HUES48 (cell line): ENCODE data around the gene MTX1.
"Not testable (repeated sequence)": the region's sequence is repeated elsewhere in the genome, so short reads cannot be mapped to it uniquely, and the experiment has no call there.

Experiments
- H3K27ac ChIP-seq: one replicate; pipeline ENCODE4 v1.7.0; 2013; ENCODE audit warnings: low read depth, low read length, inconsistent platforms
- H3K27me3 ChIP-seq: 2 replicates; pipeline ENCODE4 v1.6.1; 2013; ENCODE audit warnings: mild to moderate bottlenecking, low read length; ENCODE audit not compliant: control insufficient read depth, insufficient read depth
- H3K36me3 ChIP-seq: 2 replicates; pipeline ENCODE4 v1.6.1; 2013; ENCODE audit warnings: low read length; ENCODE audit not compliant: control insufficient read depth, insufficient read depth
- H3K4me1 ChIP-seq: 2 replicates; pipeline ENCODE4 v1.6.1; 2013; ENCODE audit warnings: mild to moderate bottlenecking, low read length; ENCODE audit not compliant: control insufficient read depth, insufficient read depth
- H3K4me3 ChIP-seq: 2 replicates; pipeline ENCODE4 v1.5.1; 2013; ENCODE audit warnings: mild to moderate bottlenecking, low read depth, low read length
- H3K9ac ChIP-seq: 2 replicates; pipeline ENCODE4 v1.6.1; 2013; ENCODE audit warnings: mild to moderate bottlenecking, low read depth, low read length, moderate library complexity
- H3K9me3 ChIP-seq: 2 replicates; pipeline ENCODE4 v1.6.1; 2013; ENCODE audit warnings: low read length; ENCODE audit not compliant: control insufficient read depth, insufficient read depth

The MTX1 gene

DNA sequence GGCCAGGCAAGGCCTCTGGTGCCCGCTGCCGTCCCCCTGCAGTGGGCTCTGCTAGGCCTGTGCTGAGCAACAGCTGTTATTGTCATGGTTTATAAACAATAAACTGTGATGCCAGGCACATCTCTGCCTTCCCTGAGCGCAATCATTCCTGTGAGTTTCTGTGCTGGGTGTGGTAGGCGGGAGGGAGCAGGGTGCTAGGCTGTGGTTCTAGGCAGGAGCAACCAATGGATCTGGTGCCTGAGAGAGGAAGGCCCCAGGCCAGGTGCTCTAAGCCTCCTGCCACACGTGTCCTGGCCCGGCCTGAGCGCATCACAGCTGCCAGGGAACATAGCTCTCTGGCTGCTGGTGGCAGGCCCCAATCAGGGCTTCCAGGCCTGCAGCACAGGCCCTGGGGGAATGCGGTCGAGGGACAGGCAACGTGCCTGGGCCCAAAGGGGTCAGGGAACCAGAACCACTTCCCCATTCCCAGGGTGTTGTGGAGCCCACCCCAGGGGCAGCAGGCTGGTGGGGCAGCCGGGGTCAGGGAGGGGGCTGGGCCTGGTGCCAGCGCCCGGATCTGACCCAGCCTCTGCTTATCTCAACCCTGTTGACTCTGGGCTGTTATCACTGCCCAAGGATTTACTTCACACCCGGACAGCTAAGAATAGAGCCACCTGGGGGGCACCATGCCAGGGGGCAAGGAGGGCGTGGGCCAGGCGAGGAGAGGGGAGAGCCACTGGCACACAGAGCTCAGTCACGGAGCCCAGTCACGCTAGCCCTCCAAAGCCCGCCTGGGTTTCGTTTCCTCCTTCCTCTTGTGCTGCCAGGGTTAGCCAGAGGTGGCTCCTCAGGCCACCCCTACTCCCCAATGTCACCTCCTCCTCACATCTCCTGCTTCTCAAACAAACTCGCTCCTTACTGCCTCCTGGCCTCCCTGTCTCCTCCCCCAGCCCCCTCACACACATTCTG, 23.4 kb upstream of the MTX1 start:
- Histone ChIP-seq H3K36me3 (peaks cover 24% of the 10 kb centered on the region), H3K27me3 (no peaks in the 10 kb centered on the region), H3K9ac (no peak overlapping the region), H3K9me3 (no peaks in the 10 kb centered on the region), H3K4me1 (peaks cover 14% of the 10 kb centered on the region), H3K4me3 (no peak overlapping the region), H3K27ac (no peak overlapping the region)

DNA sequence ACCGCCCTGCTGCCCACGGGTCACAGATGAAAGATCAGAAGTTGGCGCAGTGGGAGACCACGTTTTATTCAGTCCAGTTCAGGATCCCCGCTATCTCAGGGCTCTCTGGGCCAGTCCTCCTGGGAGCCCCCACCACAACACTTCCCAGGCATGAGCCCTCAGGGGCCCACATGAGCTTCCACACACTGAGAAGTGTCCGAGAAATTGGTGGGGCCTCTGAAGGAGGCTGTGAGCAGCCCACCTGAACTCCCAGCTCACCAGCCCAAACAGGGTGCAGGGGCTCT, 22.8 kb upstream of the MTX1 start:
- peaks cover 23% of the 10 kb centered on the region for H3K36me3 ChIP-seq
- no peak overlapping the region for H3K27ac ChIP-seq
- H3K9me3 ChIP-seq: no peaks in the 10 kb centered on the region
- no peak overlapping the region for H3K4me3 ChIP-seq
- H3K27me3 ChIP-seq: no peaks in the 10 kb centered on the region
- peaks cover 14% of the 10 kb centered on the region for H3K4me1 ChIP-seq
- no peak overlapping the region for H3K9ac ChIP-seq

DNA sequence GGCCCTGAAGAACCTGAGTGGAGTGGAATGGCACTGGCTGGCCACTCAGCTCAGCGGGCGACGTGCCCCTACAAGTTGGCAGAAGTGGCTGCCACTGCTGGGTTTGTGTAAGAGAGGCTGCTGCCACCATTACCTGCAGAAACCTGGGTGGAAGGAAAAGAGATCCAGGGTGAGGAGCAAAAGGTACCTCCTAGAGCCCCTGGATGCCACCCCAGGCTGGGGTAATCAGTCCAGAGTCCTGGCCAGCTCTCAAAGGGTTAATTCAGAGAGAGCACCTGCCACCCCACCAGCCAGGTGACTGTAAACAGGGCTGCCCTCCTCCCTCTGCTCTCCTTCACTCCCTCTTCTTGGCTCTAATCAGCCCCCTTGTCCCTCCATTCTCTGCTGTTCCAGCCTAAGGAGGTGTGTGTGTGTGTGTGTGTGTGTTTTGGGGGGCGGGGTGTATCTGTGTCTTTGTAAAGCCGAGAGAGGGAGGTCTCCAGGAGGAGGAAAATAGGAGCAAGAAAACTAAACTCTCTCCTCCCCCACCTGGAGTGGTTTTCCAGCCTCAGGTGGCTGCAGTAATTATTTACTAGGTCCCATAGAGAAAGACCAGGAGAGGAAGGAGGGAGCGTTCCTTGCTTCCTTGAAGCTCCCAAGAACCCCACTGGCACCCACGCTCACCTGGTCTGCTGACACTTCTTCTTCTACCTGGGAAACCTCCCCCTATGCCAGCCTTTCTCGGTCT, 22.3 kb upstream of the MTX1 start:
- H3K9me3 ChIP-seq: no peaks in the 10 kb centered on the region
- peaks cover 14% of the 10 kb centered on the region for H3K4me1 ChIP-seq
- H3K4me3 ChIP-seq: no peak overlapping the region
- H3K36me3 ChIP-seq: peaks cover 21% of the 10 kb centered on the region
- no peak overlapping the region for H3K27ac ChIP-seq
- H3K9ac ChIP-seq: no peak overlapping the region; the same call in 1 of the 2 replicates
- H3K27me3 ChIP-seq: no peaks in the 10 kb centered on the region

DNA sequence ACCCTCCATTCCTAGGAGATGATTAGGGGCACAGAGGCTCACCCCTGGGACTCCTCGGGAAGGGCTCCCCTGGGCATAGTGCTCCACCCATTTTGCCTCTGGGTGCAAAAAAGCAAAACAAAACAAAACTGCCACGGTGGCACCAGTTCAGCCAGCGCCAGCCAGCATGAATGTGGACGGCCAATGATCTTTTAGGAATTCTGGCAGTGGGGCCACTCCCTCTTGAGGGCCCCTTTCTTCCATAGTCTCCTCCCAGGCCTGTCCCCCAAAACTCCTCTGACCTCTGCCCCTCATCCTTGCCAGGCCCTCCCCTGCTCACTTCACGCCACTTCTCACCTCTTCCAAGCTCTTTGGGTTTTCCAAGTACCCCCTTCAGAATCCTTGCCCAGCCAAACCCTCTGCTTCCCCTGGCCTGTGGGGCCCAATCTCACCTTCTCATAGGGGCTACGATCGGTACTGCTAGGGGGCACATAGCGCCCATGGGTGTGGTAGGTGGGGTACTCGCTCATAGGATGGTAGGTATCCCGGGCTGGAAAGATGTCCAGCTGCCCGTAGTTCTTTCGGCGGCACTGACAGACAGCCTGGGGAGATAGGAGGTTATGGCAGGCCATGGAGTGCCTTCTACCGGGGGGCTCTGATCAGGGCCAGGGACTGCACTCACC, 21.6 kb upstream of the MTX1 start:
- peaks cover 14% of the 10 kb centered on the region; the same call in 1 of the 2 replicates for H3K36me3 ChIP-seq
- H3K9ac ChIP-seq: no peak overlapping the region
- no peak overlapping the region for H3K27ac ChIP-seq

DNA sequence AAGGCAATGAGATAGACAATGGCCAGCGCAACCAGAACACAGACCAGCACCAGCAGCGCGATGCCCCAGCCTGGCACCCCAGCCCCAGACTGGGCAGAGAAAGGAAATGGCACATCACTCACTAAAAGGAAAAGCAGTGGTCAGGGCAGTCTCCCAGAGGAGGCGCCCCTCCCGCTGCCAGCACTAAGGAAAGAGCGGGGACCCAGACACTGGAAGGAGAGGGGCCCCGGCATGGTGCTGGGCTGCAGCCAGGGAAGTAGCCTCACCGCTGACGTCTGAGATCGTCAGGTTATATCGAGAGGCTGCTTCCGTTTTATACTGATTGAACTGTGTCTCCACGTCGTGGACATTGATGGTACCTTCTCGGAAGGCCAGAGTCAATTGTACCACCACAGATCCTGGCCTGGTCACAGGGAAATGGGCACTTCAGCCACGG, 21.0 kb upstream of the MTX1 start:
- Histone ChIP-seq H3K4me3 (no peak overlapping the region), H3K27me3 (peaks cover 2% of the 10 kb centered on the region; the same call in 1 of the 2 replicates), H3K9me3 (no peaks in the 10 kb centered on the region), H3K27ac (no peak overlapping the region), H3K36me3 (peaks cover 9% of the 10 kb centered on the region; the same call in 1 of the 2 replicates), H3K4me1 (peaks cover 16% of the 10 kb centered on the region), H3K9ac (no peak overlapping the region)

More for the DNA sequence above, 21.6 kb upstream of the MTX1 start:
- Histone ChIP-seq H3K4me1 (peaks cover 14% of the 10 kb centered on the region), H3K4me3 (no peak overlapping the region), H3K27me3 (no peaks in the 10 kb centered on the region), H3K9me3 (no peaks in the 10 kb centered on the region)

DNA sequence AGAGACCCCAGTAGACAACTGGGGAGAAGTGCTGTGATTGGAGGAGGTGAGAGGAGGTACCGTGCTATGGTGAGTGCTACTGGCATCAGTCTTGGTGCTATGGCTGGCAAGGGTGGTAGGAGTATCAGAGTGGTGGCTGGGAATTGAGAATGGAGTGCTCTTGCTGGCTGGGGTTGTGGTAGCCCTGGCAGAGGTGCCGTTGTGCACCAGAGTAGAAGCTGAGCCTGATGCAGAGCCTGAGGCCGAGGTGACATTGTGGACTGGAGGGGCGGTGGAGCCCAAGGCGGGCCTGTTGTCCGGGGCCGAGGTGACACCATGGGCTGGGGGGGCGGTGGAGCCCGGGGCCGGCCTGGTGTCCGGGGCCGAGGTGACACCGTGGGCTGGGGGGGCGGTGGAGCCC, 20.2 kb upstream of the MTX1 start:
- no peak overlapping the region for H3K4me3 ChIP-seq
- H3K4me1 ChIP-seq: peaks cover 18% of the 10 kb centered on the region
- H3K36me3 ChIP-seq: 0 out of 2 replicates have a peak, but pooled peaks cover 9% of the 10 kb centered on the region
- no peak overlapping the region for H3K9ac ChIP-seq
- no peaks in the 10 kb centered on the region for H3K9me3 ChIP-seq
- H3K27ac ChIP-seq: no peak overlapping the region
- peaks cover 3% of the 10 kb centered on the region; the same call in 1 of the 2 replicates for H3K27me3 ChIP-seq

DNA sequence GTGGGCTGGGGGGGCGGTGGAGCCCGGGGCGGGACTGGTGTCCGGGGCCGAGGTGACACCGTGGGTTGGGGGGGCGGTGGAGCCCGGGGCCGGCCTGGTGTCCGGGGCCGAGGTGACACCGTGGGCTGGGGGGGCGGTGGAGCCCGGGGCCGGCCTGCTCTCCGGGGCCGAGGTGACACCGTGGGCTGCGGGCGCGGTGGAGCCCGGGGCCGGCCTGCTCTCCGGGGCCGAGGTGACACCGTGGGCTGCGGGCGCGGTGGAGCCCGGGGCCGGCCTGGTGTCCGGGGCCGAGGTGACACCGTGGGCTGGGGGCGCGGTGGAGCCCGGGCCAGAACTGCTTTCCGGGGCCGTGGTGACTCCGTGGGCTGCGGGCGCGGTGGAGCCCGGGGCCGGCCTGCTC, 18.6 kb upstream of the MTX1 start:
- H3K4me1 ChIP-seq: peaks cover 18% of the 10 kb centered on the region
- H3K9me3 ChIP-seq: not testable (repeated sequence)

DNA sequence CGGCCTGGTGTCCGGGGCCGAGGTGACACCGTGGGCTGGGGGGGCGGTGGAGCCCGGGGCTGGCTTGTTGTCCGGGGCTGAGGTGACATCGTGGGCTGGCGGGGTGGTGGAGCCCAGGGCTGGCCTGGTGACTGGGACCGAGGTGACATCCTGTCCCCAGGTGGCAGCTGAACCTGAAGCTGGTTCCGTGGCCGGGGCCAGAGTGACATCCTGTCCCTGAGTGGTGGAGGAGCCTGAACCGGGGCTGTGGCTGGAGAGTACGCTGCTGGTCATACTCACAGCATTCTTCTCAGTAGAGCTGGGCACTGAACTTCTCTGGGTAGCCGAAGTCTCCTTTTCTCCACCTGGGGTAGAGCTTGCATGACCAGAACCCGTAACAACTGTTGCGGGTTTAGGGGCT, 16.6 kb upstream of the MTX1 start:
- H3K27ac ChIP-seq: no peak overlapping the region
- no peak overlapping the region for H3K4me3 ChIP-seq
- peaks cover 3% of the 10 kb centered on the region; the same call in 1 of the 2 replicates for H3K27me3 ChIP-seq
- H3K9ac ChIP-seq: no peak overlapping the region
- H3K36me3 ChIP-seq: peaks cover 5% of the 10 kb centered on the region
- no peaks in the 10 kb centered on the region for H3K9me3 ChIP-seq
- peaks cover 11% of the 10 kb centered on the region for H3K4me1 ChIP-seq

More for the DNA sequence above, 18.6 kb upstream of the MTX1 start:
- H3K4me3 ChIP-seq, H3K9ac ChIP-seq, H3K27ac ChIP-seq, H3K36me3 ChIP-seq, H3K27me3 ChIP-seq: not testable (repeated sequence)

DNA sequence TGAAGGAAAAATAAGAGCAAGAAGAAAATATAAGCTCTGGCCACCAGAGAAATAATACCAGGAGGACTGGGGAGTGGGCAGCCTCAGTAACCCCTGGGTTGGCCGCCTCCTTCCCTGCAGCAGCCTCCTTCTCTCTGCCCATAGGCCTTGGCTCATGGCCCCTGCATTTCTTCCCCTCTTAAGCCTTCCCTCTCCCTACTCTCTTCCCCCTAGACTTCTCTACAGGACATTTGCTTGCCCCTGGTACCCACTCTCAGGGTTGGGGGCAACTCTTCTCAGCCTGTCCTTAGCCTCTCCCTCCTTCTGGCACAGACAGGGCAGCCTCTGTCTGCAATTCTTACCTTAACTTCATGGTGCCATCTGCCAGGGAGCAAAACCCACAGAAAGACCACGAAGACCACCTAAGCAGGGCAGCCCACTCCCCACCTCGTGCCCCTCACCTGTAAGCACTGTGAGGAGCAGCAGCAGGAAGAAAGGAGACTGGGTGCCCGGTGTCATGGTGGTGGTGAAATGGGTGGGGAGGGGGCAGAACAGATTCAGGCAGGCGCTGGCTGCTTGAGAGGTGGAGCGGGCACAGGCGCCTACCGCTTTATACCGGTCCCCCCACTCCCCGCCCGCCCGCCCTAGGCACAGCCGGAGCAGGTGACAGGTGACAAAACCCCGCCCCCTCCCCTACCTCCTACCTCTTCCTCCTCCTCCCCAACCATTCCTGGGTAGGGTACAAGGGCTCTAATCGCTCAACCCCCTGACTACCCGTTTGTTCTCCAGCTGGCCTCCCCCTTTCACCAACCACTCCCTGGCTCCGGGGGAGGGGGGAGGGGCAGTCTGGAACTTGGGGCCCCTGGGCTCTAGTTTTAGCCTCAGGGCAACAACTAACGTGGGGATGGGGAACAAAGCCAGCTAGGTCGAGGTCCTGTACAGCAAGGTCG, 15.9 kb upstream of the MTX1 start:
- Histone ChIP-seq H3K9ac (peak overlapping the region; percentile 34; the same call in 1 of the 2 replicates), H3K4me3 (peak overlapping the region; percentile 98), H3K27ac (peak overlapping the region; percentile 99)

More for the DNA sequence above, 15.9 kb upstream of the MTX1 start:
- Histone ChIP-seq H3K4me1 (peaks cover 17% of the 10 kb centered on the region), H3K27me3 (peaks cover 3% of the 10 kb centered on the region; the same call in 1 of the 2 replicates), H3K36me3 (peaks cover 12% of the 10 kb centered on the region), H3K9me3 (no peaks in the 10 kb centered on the region)
